Measurements from ENCODE around the gene KIT. TPM values are rescaled to one million over a fixed set of nuclear protein-coding genes. Genes with fewer than 3 reads are reported as not detected.

The KIT gene
- 10 to 100 TPM in 2 of 4 donors, 1 to 10 TPM in 2; 3.6 to 12.1 (median 9.2) TPM for total RNA-seq

DNA sequence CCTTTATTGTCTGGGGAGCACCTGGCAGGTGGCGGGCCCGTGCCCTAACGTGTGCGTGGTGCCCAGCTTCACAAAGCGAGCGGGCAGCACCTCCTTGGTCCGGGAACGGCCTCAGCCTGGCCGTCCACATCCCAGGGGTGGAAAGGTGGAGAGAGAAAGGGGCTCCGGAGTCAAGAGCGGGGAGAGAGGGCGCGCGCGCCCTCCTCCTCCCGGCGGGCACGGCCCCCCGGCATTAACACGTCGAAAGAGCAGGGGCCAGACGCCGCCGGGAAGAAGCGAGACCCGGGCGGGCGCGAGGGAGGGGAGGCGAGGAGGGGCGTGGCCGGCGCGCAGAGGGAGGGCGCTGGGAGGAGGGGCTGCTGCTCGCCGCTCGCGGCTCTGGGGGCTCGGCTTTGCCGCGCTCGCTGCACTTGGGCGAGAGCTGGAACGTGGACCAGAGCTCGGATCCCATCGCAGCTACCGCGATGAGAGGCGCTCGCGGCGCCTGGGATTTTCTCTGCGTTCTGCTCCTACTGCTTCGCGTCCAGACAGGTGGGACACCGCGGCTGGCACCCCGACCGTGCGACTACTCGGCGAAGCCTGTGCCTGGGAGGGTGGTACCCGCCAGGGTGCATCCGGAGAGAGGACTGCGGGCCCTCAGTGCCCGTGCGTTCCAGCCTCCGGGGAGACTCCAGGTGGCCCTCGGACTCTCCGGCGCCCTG is at the start of gene KIT:
KIT (plus strand) TSS at position 407 of the 701 bp plus-strand sequence; CDS start at position 465, 58 bp downstream.
- TF ChIP-seq, protein P1, sequence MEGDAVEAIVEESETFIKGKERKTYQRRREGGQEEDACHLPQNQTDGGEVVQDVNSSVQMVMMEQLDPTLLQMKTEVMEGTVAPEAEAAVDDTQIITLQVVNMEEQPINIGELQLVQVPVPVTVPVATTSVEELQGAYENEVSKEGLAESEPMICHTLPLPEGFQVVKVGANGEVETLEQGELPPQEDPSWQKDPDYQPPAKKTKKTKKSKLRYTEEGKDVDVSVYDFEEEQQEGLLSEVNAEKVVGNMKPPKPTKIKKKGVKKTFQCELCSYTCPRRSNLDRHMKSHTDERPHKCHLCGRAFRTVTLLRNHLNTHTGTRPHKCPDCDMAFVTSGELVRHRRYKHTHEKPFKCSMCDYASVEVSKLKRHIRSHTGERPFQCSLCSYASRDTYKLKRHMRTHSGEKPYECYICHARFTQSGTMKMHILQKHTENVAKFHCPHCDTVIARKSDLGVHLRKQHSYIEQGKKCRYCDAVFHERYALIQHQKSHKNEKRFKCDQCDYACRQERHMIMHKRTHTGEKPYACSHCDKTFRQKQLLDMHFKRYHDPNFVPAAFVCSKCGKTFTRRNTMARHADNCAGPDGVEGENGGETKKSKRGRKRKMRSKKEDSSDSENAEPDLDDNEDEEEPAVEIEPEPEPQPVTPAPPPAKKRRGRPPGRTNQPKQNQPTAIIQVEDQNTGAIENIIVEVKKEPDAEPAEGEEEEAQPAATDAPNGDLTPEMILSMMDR (IDR thresholded peaks at IDR 0.05; ENCODE audit: low read depth), result no peak

DNA sequence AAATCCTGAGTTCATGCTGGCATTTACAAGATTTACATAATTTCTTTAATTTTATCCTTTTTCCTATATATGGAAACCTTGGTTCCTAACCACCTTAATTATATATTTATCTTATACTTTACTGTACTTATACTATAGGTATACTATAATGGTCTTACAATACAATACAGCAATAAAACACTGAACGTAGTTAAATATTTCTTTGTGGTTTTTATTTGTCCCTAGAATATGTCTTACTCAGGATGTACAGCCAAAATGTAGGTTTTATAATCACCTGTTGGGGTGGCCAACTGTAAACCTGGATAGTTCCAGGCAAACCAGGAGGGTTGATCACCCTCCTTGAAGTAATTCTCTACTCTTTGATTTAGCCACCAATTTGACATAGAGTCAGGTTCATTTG is 48.4 kb upstream of the KIT start:
- TF ChIP-seq, protein P1 (IDR thresholded peaks at IDR 0.05; ENCODE audit: low read depth), result no peak

DNA sequence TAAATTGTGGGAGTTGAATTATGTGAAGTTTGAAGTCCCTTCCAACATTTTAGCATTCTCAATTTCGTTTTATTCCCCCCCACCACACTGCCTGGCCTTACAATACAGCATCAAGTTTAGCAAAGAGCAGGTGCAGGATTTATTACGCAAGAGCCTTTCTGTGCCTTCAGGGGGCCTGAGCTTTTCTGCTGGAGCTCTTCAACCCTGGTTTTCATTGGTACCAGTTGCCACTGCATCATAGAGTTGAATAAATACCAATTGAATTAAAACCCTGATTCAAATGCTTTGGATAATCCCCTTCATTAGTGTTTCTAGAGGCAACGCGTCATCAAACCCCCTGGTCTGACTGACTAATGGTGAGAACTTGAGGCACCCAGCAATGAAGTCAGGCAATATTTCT is 43.6 kb upstream of the KIT start:
- TF ChIP-seq, protein P1 (IDR thresholded peaks at IDR 0.05; ENCODE audit: low read depth), result no peak

DNA sequence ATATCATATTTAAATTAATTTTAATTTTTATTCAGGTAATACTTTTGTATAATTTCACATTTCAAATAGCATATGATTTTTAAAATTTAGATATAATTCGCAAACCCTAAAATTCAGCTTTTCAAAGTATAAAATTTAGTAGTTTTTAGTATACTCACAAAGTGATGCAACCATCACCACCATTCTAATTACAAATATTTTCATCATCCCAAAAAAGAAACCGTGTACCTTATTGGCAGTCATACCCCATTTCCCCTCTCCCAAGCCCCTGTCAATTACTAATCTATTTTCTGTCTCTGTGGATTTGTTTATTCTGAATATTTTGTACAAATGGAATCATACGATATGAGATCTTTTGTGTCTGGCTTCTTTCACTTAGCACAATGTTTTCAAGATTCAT is 37.0 kb upstream of the KIT start:
- TF ChIP-seq, protein P1 (IDR thresholded peaks at IDR 0.05; ENCODE audit: low read depth), result no peak

DNA sequence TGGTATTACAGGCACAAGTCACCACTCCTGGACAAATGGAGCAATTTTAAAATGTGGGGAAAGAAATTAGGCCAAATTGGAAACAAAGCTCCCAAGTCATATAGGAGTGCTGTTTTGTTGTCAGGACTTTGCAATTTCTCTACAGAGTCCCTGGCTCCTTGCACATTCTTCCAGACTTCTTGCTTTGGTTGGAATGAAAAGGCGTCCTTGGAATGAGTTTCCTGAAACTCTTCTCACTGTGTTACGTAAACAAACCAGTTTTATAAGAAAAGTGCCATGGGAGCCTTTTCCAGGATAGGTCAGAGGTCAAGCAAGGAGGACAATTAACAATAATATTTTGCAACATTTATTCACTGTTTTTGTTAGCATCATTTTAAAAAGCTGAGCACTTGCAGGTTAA is 32.4 kb upstream of the KIT start:
- TF ChIP-seq, protein P1 (IDR thresholded peaks at IDR 0.05; ENCODE audit: low read depth), result no peak

DNA sequence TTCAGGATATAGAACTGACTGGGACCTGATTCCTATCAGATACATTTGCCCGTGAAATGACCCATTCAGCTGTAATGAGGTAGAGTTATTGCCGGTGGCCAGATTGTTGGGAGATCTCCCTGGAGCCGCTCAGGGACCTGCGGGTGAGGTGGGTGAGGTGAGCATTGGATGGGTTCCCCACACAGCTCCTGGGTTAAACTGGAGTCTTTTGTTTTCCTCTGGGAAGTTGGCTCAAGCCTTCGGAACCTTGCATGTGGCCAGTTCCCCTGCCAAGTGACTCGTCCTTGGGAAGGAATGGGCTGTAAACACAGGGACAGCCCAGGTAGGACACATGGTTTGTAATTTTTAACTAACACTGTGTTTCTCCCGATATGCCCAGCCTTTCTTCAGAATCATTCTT is 31.6 kb upstream of the KIT start:
- TF ChIP-seq, protein P1 (IDR thresholded peaks at IDR 0.05; ENCODE audit: low read depth), result no peak

DNA sequence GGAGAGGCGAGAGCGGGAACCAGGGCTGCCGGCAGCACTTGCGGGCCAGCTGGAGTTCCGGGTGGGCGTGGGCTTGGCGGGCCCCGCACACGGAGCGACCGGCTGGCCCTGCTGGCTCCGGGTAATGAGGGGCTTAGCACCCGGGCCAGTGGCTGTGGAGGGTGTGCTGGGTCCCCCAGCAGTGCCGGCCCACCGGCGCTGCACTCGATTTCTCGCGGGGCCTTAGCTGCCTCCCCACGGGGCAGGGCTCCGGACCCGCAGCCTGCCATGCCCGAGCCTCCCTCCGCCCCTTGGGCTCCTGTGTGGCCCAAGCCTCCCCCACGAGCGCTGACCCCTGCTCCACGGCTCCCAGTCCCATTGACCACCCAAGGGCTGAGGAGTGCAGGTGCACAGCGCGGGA is 25.2 kb upstream of the KIT start:
- TF ChIP-seq, protein P1 (IDR thresholded peaks at IDR 0.05; ENCODE audit: low read depth), result no peak
